Smooth muscle cell (in vitro differentiated cells): ENCODE measurements around the gene NDUFB10. TPM values are rescaled to one million over a fixed set of nuclear protein-coding genes. Genes with fewer than 3 reads are reported as not detected.
"Not testable (repeated sequence)": the region's sequence is repeated elsewhere in the genome, so short reads cannot be mapped to it uniquely, and the experiment has no call there.

Source experiments
- DNase-seq: peaks from one replicate; lab custom pipeline; 2025; ENCODE audit not compliant: unreplicated experiment; lab: John Stamatoyannopoulos, UW
- H2AFZ ChIP-seq: fragments of 200-600 bp; sonication (generic); 2 replicates; pipeline ENCODE4 v1.6.0; 2016; ENCODE audit warnings: antibody characterized with exemption, low read depth, mild to moderate bottlenecking
- H3F3A ChIP-seq: fragments of 200-600 bp; sonication (generic); 2 replicates; pipeline ENCODE4 v1.6.0; 2017; ENCODE audit warnings: antibody characterized with exemption, low read depth
- H3K27ac ChIP-seq: fragments of 200-600 bp; sonication (generic); 2 replicates; pipeline ENCODE4 v1.5.1; 2016; ENCODE audit warnings: low read depth, mild to moderate bottlenecking
- H3K27me3 ChIP-seq: fragments of 200-600 bp; sonication (generic); 2 replicates; pipeline ENCODE4 v1.6.1; 2016; ENCODE audit warnings: low read depth, mild to moderate bottlenecking
- H3K36me3 ChIP-seq: fragments of 200-600 bp; sonication (generic); 2 replicates; pipeline ENCODE4 v1.5.1; 2016; ENCODE audit warnings: low read depth
- H3K4me1 ChIP-seq: fragments of 200-600 bp; sonication (generic); 2 replicates; pipeline ENCODE4 v1.5.1; 2016; ENCODE audit warnings: low read depth
- H3K4me2 ChIP-seq: fragments of 200-600 bp; sonication (generic); 2 replicates; pipeline ENCODE4 v1.6.0; 2016; ENCODE audit warnings: mild to moderate bottlenecking
- H3K4me3 ChIP-seq: fragments of 200-600 bp; sonication (generic); 2 replicates; pipeline ENCODE4 v1.5.1; 2016; ENCODE audit warnings: mild to moderate bottlenecking
- H3K79me2 ChIP-seq: fragments of 200-600 bp; sonication (generic); 2 replicates; pipeline ENCODE4 v1.6.0; 2016; ENCODE audit warnings: low read depth, mild to moderate bottlenecking
- H3K9ac ChIP-seq: fragments of 200-600 bp; sonication (generic); 2 replicates; pipeline ENCODE4 v1.6.0; 2016; ENCODE audit warnings: low read depth
- H3K9me3 ChIP-seq: fragments of 200-600 bp; sonication (generic); replicated peaks from 2 replicates; pipeline ENCODE4 v1.5.1; 2016; ENCODE audit warnings: low read depth
- H4K20me1 ChIP-seq: fragments of 200-600 bp; sonication (generic); 2 replicates; pipeline ENCODE4 v1.6.0; 2016; ENCODE audit warnings: low read depth
- CTCF ChIP-seq: fragments of 200-600 bp; sonication (generic); IDR thresholded peaks from 2 replicates; pipeline ENCODE4 v1.5.1; 2017; ENCODE audit warnings: borderline replicate concordance, mild to moderate bottlenecking, antibody characterized with exemption; ENCODE audit not compliant: insufficient read depth, poor library complexity, severe bottlenecking
- WGBS: methylation state at CpG from one replicate; pipeline ENCODE4 v1.1.7; 2016; ENCODE audit warnings: low lambda C conversion rate; 5-methylcytosine and 5-hydroxymethylcytosine counted together
- polyA plus RNA-seq: library from polyadenylated mRNA; unstranded; fragments of >200 nt; fragmentation: Nextera tagmentation; extraction: Ambion mirVana; gene quantifications from 2 replicates; pipeline ENCODE4 v1.2.1, GENCODE V29; 2016
- total RNA-seq: library from RNA; depleted of rRNA; stranded (reverse); fragments of >200 nt; gene quantifications from 2 replicates; pipeline ENCODE4 v1.2.3, GENCODE V29; 2014

The NDUFB10 gene
- total and polyA plus RNA-seq, 2 experiments from 2014 or later, result 176 to 295 TPM

GRCh38 chr16:1938316-1938715, 21.0 kb upstream of the NDUFB10 start:
- Histone ChIP-seq H4K20me1 (no peaks in the 10 kb centered on the region), H3K79me2 (no peaks in the 10 kb centered on the region), H3K27me3 (no peaks in the 10 kb centered on the region), H3K27ac (no peak overlapping the region), H2AFZ (no peak overlapping the region), H3K9ac (no peak overlapping the region), H3K36me3 (no peaks in the 10 kb centered on the region), H3K4me1 (peaks cover 7% of the 10 kb centered on the region), H3K4me3 (no peak overlapping the region), H3K9me3 (no peaks in the 10 kb centered on the region), H3F3A (no peaks in the 10 kb centered on the region), H3K4me2 (no peak overlapping the region)
- DNase-seq, result no peak
- TF ChIP-seq CTCF, result no peak
- 98% methylated on average over 10 of the region's 10 CpGs for WGBS

GRCh38 chr16:1938910-1939309, 20.4 kb upstream of the NDUFB10 start:
- no peaks in the 10 kb centered on the region for H3K27me3 ChIP-seq
- no peaks in the 10 kb centered on the region for H4K20me1 ChIP-seq
- H3K4me2 ChIP-seq, result no peak overlapping the region
- H3K9me3 ChIP-seq, result no peaks in the 10 kb centered on the region
- H2AFZ ChIP-seq, result no peak overlapping the region
- no peak for TF ChIP-seq CTCF
- WGBS, result 96% methylated on average over 17 of the region's 17 CpGs
- peaks cover 7% of the 10 kb centered on the region for H3K4me1 ChIP-seq
- H3F3A ChIP-seq, result no peaks in the 10 kb centered on the region
- H3K36me3 ChIP-seq, result no peaks in the 10 kb centered on the region
- H3K4me3 ChIP-seq, result no peak overlapping the region
- no peaks in the 10 kb centered on the region for H3K79me2 ChIP-seq
- no peak overlapping the region for H3K27ac ChIP-seq
- DNase-seq, result no peak
- no peak overlapping the region for H3K9ac ChIP-seq

GRCh38 chr16:1939833-1940232, 19.5 kb upstream of the NDUFB10 start:
- not testable (repeated sequence) for H3K79me2 ChIP-seq, H3K4me1 ChIP-seq, H3K27ac ChIP-seq, H3K27me3 ChIP-seq, H4K20me1 ChIP-seq, H3K9me3 ChIP-seq, H3K4me3 ChIP-seq, H2AFZ ChIP-seq, H3K4me2 ChIP-seq, DNase-seq, H3K36me3 ChIP-seq, H3K9ac ChIP-seq, H3F3A ChIP-seq
- WGBS, result 97% methylated on average over 8 of the region's 8 CpGs

GRCh38 chr16:1940273-1941161, 18.8 kb upstream of the NDUFB10 start:
- no peaks in the 10 kb centered on the region for H3K36me3 ChIP-seq
- H4K20me1 ChIP-seq, result no peaks in the 10 kb centered on the region
- H3F3A ChIP-seq, result no peaks in the 10 kb centered on the region
- no peak for TF ChIP-seq CTCF
- WGBS, result 94% methylated on average over 23 of the region's 23 CpGs
- no peaks in the 10 kb centered on the region for H3K79me2 ChIP-seq
- no peaks in the 10 kb centered on the region for H3K27me3 ChIP-seq
- no peak for DNase-seq
- H3K4me1 ChIP-seq, result peaks cover 7% of the 10 kb centered on the region
- H3K9ac ChIP-seq, result no peak overlapping the region
- no peak overlapping the region for H3K27ac ChIP-seq
- no peaks in the 10 kb centered on the region for H3K9me3 ChIP-seq
- H3K4me3 ChIP-seq, result no peak overlapping the region
- no peak overlapping the region for H2AFZ ChIP-seq
- no peak overlapping the region for H3K4me2 ChIP-seq
